ENCODE data around the gene TIGAR.

GRCh38 chr12:4302881-4303280 lies 18.1 kb upstream of the TIGAR start:
- TF ChIP-seq CTCF (IDR thresholded peaks at IDR 0.05) (no peak), POLR2A (IDR thresholded peaks at IDR 0.05) (no peak)
